GOT3 (cell line): ENCODE measurements around the gene AFTPH.

Experiments
- DNase-seq: peaks from one replicate; lab custom pipeline; 2025; ENCODE audit warnings: mixed read lengths; lab: John Stamatoyannopoulos, UW

AFTPH gene

GRCh38 chr2:64523666-64524603 is at the start of gene AFTPH:
TSS of gene AFTPH (plus strand) at chr2:64524328. CDS start at chr2:64551475, 27,147 bp downstream.
- peak; percentile 93 for DNase-seq

- no peak for DNase-seq
Observed at GRCh38 chr2:64474636-64475035, 49.5 kb upstream of the AFTPH start.

GRCh38 chr2:64477037-64477436 is 47.1 kb upstream of the AFTPH start:
- DNase-seq = no peak

GRCh38 chr2:64477979-64478378 is 46.1 kb upstream of the AFTPH start:
- no peak for DNase-seq

- DNase-seq = no peak
Observed at GRCh38 chr2:64478502-64479230, 45.5 kb upstream of the AFTPH start.

GRCh38 chr2:64479259-64480117 is 44.6 kb upstream of the AFTPH start:
- DNase-seq = no peak

- no peak for DNase-seq
Observed at GRCh38 chr2:64481665-64482064, 42.5 kb upstream of the AFTPH start.

GRCh38 chr2:64482243-64482642 is 41.9 kb upstream of the AFTPH start:
- DNase-seq = no peak

GRCh38 chr2:64482765-64483504 is 41.2 kb upstream of the AFTPH start:
- no peak for DNase-seq

GRCh38 chr2:64485331-64485730 is 38.8 kb upstream of the AFTPH start:
- no peak for DNase-seq

- DNase-seq = no peak
Observed at GRCh38 chr2:64485961-64486360, 38.2 kb upstream of the AFTPH start.

GRCh38 chr2:64487256-64488049 is 36.7 kb upstream of the AFTPH start:
- DNase-seq = no peak

- peak; percentile 16 for DNase-seq
Observed at GRCh38 chr2:64488050-64488974, 35.8 kb upstream of the AFTPH start.

GRCh38 chr2:64489081-64489751 is 34.9 kb upstream of the AFTPH start:
- no peak for DNase-seq

- no peak for DNase-seq
Observed at GRCh38 chr2:64491426-64491825, 32.7 kb upstream of the AFTPH start.

GRCh38 chr2:64492272-64492671 is 31.9 kb upstream of the AFTPH start:
- DNase-seq = no peak

GRCh38 chr2:64492821-64493220 is 31.3 kb upstream of the AFTPH start:
- no peak for DNase-seq

- no peak for DNase-seq
Observed at GRCh38 chr2:64493788-64494187, 30.3 kb upstream of the AFTPH start.

- no peak for DNase-seq
Observed at GRCh38 chr2:64498438-64498837, 25.7 kb upstream of the AFTPH start.
